Calu3 (cell line): Measurements from ENCODE around the gene SLC25A29. TPM values are rescaled to one million over a fixed set of nuclear protein-coding genes. Genes with fewer than 3 reads are reported as not detected.

Experiments
- BruUV-seq: library from RNA; stranded (reverse); fragments of 400-500 nt; replicated peaks from 2 replicates; lab custom pipeline; 2021; lab: Mats Ljungman, UMichigan
- CTCF ChIA-PET: fragments of 300-600 bp; sonication (Branson Sonifier 250); formaldehyde crosslinking; loops from one replicate; lab custom pipeline; 2022; ENCODE audit warnings: antibody characterized with exemption; lab: Charles Lee
- DNase-seq: peaks from one replicate; pipeline ENCODE4 v3.0.0; 2022
- H3K27ac Mint-ChIP-seq: one replicate; pipeline ENCODE4 v1.8.0; 2022; ENCODE audit warnings: mixed read lengths; ENCODE audit not compliant: unreplicated experiment
- H3K27me3 Mint-ChIP-seq: one replicate; pipeline ENCODE4 v1.8.0; 2022; ENCODE audit warnings: mixed read lengths; ENCODE audit not compliant: unreplicated experiment
- H3K36me3 Mint-ChIP-seq: one replicate; pipeline ENCODE4 v1.8.0; 2022; ENCODE audit warnings: mild to moderate bottlenecking, moderate library complexity, mixed read lengths; ENCODE audit not compliant: insufficient read depth, unreplicated experiment
- H3K4me1 Mint-ChIP-seq: one replicate; pipeline ENCODE4 v1.8.0; 2022; ENCODE audit warnings: mild to moderate bottlenecking, low read depth, mixed read lengths; ENCODE audit not compliant: unreplicated experiment
- H3K4me3 Mint-ChIP-seq: one replicate; pipeline ENCODE4 v1.8.0; 2022; ENCODE audit warnings: mild to moderate bottlenecking, low read depth, moderate library complexity, mixed read lengths; ENCODE audit not compliant: unreplicated experiment
- H3K9me3 Mint-ChIP-seq: one replicate; pipeline ENCODE4 v1.8.0; 2022; ENCODE audit warnings: low read depth, mixed read lengths; ENCODE audit not compliant: unreplicated experiment
- intact Hi-C: fragments of 100-400 bp; cut with micrococcal nuclease; formaldehyde crosslinking; loops from one replicate; pipeline ENCODE4 v1.10.0; 2022; ENCODE audit not compliant: unreplicated experiment
- total RNA-seq: library from RNA; stranded (reverse); gene quantifications from 2 replicates; pipeline ENCODE4 v1.2.3, GENCODE V29; 2022
- TF ChIP-seq, protein P1 (sequence below): fragments of 200-600 bp; IDR thresholded peaks from one replicate; pipeline ENCODE4 v1.8.0; 2022; ENCODE audit warnings: antibody characterized with exemption; ENCODE audit not compliant: unreplicated experiment

The SLC25A29 gene
- total RNA-seq, 1 experiment from 2014 or later, result 68.4 TPM

- Mint-ChIP-seq H3K9me3 (no peaks in the 10 kb centered on the region), H3K36me3 (peaks cover 76% of the 10 kb centered on the region), H3K4me1 (peaks cover 10% of the 10 kb centered on the region), H3K27ac (no peak overlapping the region), H3K4me3 (no peak overlapping the region), H3K27me3 (no peaks in the 10 kb centered on the region)
- intact Hi-C loops, result no loop called here
- TF ChIP-seq, protein P1, sequence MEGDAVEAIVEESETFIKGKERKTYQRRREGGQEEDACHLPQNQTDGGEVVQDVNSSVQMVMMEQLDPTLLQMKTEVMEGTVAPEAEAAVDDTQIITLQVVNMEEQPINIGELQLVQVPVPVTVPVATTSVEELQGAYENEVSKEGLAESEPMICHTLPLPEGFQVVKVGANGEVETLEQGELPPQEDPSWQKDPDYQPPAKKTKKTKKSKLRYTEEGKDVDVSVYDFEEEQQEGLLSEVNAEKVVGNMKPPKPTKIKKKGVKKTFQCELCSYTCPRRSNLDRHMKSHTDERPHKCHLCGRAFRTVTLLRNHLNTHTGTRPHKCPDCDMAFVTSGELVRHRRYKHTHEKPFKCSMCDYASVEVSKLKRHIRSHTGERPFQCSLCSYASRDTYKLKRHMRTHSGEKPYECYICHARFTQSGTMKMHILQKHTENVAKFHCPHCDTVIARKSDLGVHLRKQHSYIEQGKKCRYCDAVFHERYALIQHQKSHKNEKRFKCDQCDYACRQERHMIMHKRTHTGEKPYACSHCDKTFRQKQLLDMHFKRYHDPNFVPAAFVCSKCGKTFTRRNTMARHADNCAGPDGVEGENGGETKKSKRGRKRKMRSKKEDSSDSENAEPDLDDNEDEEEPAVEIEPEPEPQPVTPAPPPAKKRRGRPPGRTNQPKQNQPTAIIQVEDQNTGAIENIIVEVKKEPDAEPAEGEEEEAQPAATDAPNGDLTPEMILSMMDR, result no peak
- no peak for DNase-seq
- CTCF ChIA-PET, result no interaction called here
- BruUV-seq, result no TSS peak
Observed at GRCh38 chr14:100336618-100337530, 30.6 kb upstream of the SLC25A29 start.

DNA sequence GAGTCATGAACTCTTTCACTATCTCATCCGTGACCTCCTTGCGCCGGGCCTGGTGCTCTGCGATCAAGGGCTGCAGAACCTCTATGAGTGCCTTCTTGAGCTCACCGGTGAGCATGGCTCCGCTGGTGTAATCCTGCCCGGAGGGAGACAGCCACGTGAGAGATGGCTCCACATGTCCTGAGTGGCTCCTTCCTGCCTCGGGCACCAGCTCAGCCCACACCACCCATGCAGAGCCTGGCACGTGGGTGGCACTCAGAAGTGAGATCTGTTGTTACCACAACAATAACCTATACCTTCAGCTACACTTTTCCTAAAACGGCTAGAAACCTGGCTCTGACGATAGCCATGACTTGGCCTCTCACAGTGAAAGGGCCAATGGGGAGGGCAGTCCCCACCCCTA is 28.7 kb upstream of the SLC25A29 start:
- Mint-ChIP-seq H3K4me1 (no peaks in the 10 kb centered on the region), H3K36me3 (peaks cover 69% of the 10 kb centered on the region), H3K27ac (no peak overlapping the region), H3K4me3 (no peak overlapping the region), H3K27me3 (no peaks in the 10 kb centered on the region), H3K9me3 (no peaks in the 10 kb centered on the region)
- no TSS peak for BruUV-seq
- intact Hi-C loops, result no loop called here
- TF ChIP-seq, protein P1, result no peak
- DNase-seq, result no peak
- CTCF ChIA-PET, result no interaction called here

GRCh38 chr14:100333827-100334226 is 27.6 kb upstream of the SLC25A29 start:
- Mint-ChIP-seq H3K27ac (no peak overlapping the region), H3K4me1 (no peaks in the 10 kb centered on the region), H3K36me3 (peaks cover 68% of the 10 kb centered on the region), H3K4me3 (no peak overlapping the region), H3K27me3 (no peaks in the 10 kb centered on the region), H3K9me3 (no peaks in the 10 kb centered on the region)
- TF ChIP-seq, protein P1, result no peak
- DNase-seq, result no peak
- CTCF ChIA-PET, result no interaction called here
- intact Hi-C loops, result no loop called here
- TSS peak; percentile 92 for BruUV-seq

DNA sequence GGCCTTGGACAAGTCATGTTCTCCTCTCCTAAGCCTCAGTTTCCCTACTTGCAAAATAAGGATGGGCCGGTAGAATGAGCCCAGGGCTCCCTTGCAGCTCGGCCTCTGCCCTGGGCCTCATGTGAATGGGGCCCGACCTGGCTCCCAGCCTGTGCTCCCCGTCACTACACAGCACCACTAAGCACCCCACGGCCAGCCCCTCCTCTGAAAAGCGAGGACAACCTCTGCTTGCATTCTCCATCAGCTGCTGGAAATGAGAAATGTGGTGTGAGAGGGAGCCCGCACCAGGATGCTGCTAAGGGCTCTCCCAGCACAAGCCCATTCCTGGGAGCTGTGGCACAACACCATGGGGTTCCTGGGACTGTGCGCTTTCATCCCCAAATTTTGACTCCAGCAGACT is 27.1 kb upstream of the SLC25A29 start:
- intact Hi-C loops, result no loop called here
- BruUV-seq, result no TSS peak
- DNase-seq, result no peak
- Mint-ChIP-seq H3K27ac (no peak overlapping the region), H3K27me3 (no peaks in the 10 kb centered on the region), H3K4me1 (no peaks in the 10 kb centered on the region), H3K4me3 (no peak overlapping the region), H3K9me3 (no peaks in the 10 kb centered on the region), H3K36me3 (peaks cover 64% of the 10 kb centered on the region)
- CTCF ChIA-PET, result no interaction called here
- TF ChIP-seq, protein P1, result no peak
